Esophagus (tissue), 2 donors: ENCODE measurements around the gene HELB. TPM values are rescaled to one million over a fixed set of nuclear protein-coding genes. Genes with fewer than 3 reads are reported as not detected.

Experiments used
- H3K27ac ChIP-seq, 2 donors: one replicate each; pipeline ENCODE4 v1.5.1; 2013; ENCODE audit warnings: low read depth in 2 of 2, mild to moderate bottlenecking in 2 of 2, inconsistent platforms in 1 of 2, low read length in 1 of 2, moderate library complexity in 1 of 2
- H3K27me3 ChIP-seq, 2 donors: one replicate each; pipeline ENCODE4 v1.6.1; 2013; ENCODE audit warnings: low read length in 2 of 2, control low read depth in 1 of 2, mild to moderate bottlenecking in 1 of 2; ENCODE audit not compliant: insufficient read depth in 2 of 2, control insufficient read depth in 1 of 2
- H3K36me3 ChIP-seq, 2 donors: one replicate each; pipeline ENCODE4 v1.6.1; 2013; ENCODE audit warnings: low read length in 1 of 2; ENCODE audit not compliant: control insufficient read depth in 2 of 2, insufficient read depth in 2 of 2
- H3K4me1 ChIP-seq, 2 donors: one replicate each; pipeline ENCODE4 v1.6.1; 2013; ENCODE audit warnings: low read length in 1 of 2; ENCODE audit not compliant: control insufficient read depth in 2 of 2, insufficient read depth in 2 of 2
- H3K4me3 ChIP-seq, 2 donors: one replicate each; pipeline ENCODE4 v1.5.1; 2013; ENCODE audit warnings: low read length in 2 of 2, mild to moderate bottlenecking in 2 of 2, low read depth in 1 of 2, moderate library complexity in 1 of 2
- H3K9me3 ChIP-seq, 2 donors: one replicate each; pipeline ENCODE4 v1.6.1; 2013; ENCODE audit warnings: mild to moderate bottlenecking in 2 of 2, low read depth in 1 of 2, low read length in 1 of 2, moderate library complexity in 1 of 2; ENCODE audit not compliant: control insufficient read depth in 2 of 2, insufficient read depth in 1 of 2
- WGBS, 2 donors: extraction: QIAGEN DNeasy Blood & Tissue Kit; methylation state at CpG; one replicate each; pipeline ENCODE4 v1.1.7; 2013; 5-methylcytosine and 5-hydroxymethylcytosine counted together
- polyA plus RNA-seq, 2 donors: library from polyadenylated mRNA; stranded (reverse); fragments of 200-250 nt; gene quantifications; one replicate each; pipeline ENCODE4 v1.2.3, GENCODE V29; 2013
- donor health status: healthy with polysubstance abuse.
- donor health status: Bipolar disorder and iron deficiency.

The HELB gene
- polyA plus RNA-seq, 2 donors: 0.31 to 0.57 TPM

- no peaks in the 10 kb centered on the region for H3K36me3 ChIP-seq
- H3K27me3 ChIP-seq: no peaks in the 10 kb centered on the region
- no peak overlapping the region for H3K4me3 ChIP-seq
- H3K4me1 ChIP-seq: no peaks in the 10 kb centered on the region
- 79 to 85% methylated on average over 1 of the region's 1 CpG for WGBS, 2 donors
- H3K27ac ChIP-seq: no peak overlapping the region
- H3K9me3 ChIP-seq: no peaks in the 10 kb centered on the region
Measured at GRCh38 chr12:66273147-66273546, 29.1 kb upstream of the HELB start.

DNA sequence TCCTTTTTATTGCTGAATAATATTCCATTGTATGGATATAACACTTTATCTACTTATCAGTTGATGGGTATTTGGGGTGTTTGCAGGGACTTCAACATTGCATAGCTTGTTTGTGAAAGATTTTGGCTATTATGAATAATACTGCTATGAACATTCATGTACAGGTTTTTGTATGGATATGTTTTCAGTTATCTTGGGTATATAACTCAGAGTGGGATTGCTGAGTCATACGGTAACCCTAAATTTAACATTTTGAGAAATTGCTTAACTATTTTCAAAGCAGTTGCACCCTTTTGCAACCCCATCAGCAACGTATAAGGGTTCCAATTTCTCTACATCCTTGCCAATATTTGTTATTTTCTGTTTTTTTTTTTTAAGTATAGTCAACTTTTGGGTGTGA lies 27.3 kb upstream of the HELB start:
- Histone ChIP-seq H3K36me3 (no peaks in the 10 kb centered on the region), H3K27ac (no peak overlapping the region), H3K4me1 (no peaks in the 10 kb centered on the region), H3K27me3 (no peaks in the 10 kb centered on the region), H3K4me3 (no peak overlapping the region), H3K9me3 (no peaks in the 10 kb centered on the region)
- WGBS, 2 donors: 66 to 73% methylated on average over 2 of the region's 2 CpGs

GRCh38 chr12:66279123-66279712 lies 23.1 kb upstream of the HELB start:
- H3K36me3 ChIP-seq: no peaks in the 10 kb centered on the region
- WGBS, 2 donors: 42 to 43% methylated on average over 3 of the region's 3 CpGs
- H3K4me1 ChIP-seq: no peaks in the 10 kb centered on the region
- no peaks in the 10 kb centered on the region for H3K27me3 ChIP-seq
- H3K9me3 ChIP-seq: no peaks in the 10 kb centered on the region
- no peak overlapping the region for H3K27ac ChIP-seq
- H3K4me3 ChIP-seq: no peak overlapping the region

DNA sequence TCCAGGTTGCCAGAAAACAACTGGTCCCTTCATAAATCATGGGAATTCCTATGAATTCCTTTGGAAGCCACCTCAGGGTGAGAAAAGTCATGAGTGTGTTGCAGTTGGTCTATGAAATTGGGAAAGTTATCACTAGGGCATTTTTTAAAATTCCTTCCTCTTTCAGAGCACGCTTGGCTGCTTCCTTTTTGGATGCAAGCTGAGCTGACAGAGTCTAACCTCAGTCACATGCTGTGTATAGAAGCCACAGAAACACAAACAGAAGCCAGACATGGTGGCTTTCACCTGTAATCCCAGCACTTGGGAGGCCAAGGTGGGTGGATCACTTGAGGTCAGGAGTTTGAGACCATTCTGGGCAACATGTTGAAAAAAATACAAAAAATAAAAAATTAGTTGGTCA lies 21.7 kb upstream of the HELB start:
- no peaks in the 10 kb centered on the region for H3K9me3 ChIP-seq
- no peaks in the 10 kb centered on the region for H3K4me1 ChIP-seq
- no peaks in the 10 kb centered on the region for H3K27me3 ChIP-seq
- no peaks in the 10 kb centered on the region for H3K36me3 ChIP-seq
- no peak overlapping the region for H3K27ac ChIP-seq
- no peak overlapping the region for H3K4me3 ChIP-seq
- WGBS, 2 donors: 81 to 83% methylated on average over 1 of the region's 1 CpG

- Histone ChIP-seq H3K27ac (no peak overlapping the region), H3K9me3 (no peaks in the 10 kb centered on the region), H3K36me3 (no peaks in the 10 kb centered on the region), H3K27me3 (no peaks in the 10 kb centered on the region), H3K4me3 (no peak overlapping the region), H3K4me1 (no peaks in the 10 kb centered on the region)
- WGBS, 2 donors: 87 to 88% methylated on average over 3 of the region's 3 CpGs
Measured at GRCh38 chr12:66282244-66282643, 20.0 kb upstream of the HELB start.

GRCh38 chr12:66287275-66287674 lies 15.0 kb upstream of the HELB start:
- no peak overlapping the region for H3K4me3 ChIP-seq
- no peaks in the 10 kb centered on the region for H3K4me1 ChIP-seq
- H3K9me3 ChIP-seq: no peaks in the 10 kb centered on the region
- no peaks in the 10 kb centered on the region for H3K27me3 ChIP-seq
- 96 to 99% methylated on average over 3 of the region's 3 CpGs for WGBS, 2 donors
- no peaks in the 10 kb centered on the region for H3K36me3 ChIP-seq
- H3K27ac ChIP-seq: no peak overlapping the region

DNA sequence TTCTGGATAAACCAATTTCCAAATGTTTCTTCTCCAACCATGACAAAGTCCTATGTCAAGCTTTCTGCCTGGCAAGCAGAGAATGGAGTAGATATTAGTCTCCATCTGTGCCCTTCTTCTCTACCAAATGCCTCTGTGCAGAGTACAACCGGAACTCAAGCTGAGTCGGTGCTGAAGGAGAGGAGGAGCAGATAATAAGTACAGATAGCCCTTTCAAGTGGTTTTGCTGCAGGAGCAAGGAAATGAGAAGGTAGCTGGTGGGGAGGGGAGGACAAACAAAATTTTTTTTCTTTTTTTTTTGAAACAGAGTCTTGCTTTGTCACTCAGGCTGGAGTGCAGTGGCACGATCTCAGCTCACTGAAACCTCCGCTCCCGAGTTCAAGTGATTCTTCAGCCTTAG lies 14.2 kb upstream of the HELB start:
- Histone ChIP-seq H3K27ac (no peak overlapping the region), H3K27me3 (no peaks in the 10 kb centered on the region), H3K4me3 (no peak overlapping the region), H3K9me3 (no peaks in the 10 kb centered on the region), H3K36me3 (no peaks in the 10 kb centered on the region), H3K4me1 (no peaks in the 10 kb centered on the region)
- WGBS, 2 donors: 83 to 86% methylated on average over 5 of the region's 5 CpGs

DNA sequence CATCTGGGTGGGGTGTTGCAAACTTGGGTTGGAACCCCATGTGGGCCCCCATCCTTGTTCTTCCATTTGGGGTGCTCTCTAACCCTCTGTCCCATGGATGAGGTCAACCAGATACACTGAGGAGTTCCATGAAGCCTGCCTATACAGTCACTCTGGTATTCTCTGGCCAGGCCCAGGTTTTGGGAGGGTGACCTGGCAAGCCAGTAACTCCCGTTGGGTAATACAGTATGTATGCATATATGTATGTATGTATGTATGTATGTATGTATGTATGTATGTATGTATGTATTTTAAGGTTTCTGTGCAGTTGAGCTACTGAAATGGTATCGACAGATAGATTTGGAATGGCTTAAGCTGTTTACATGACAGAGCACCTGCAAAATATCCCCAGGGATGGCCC lies 12.8 kb upstream of the HELB start:
- H3K4me3 ChIP-seq: no peak overlapping the region
- no peaks in the 10 kb centered on the region for H3K36me3 ChIP-seq
- no peaks in the 10 kb centered on the region for H3K4me1 ChIP-seq
- no peaks in the 10 kb centered on the region for H3K9me3 ChIP-seq
- no peaks in the 10 kb centered on the region for H3K27me3 ChIP-seq
- no peak overlapping the region for H3K27ac ChIP-seq
- WGBS, 2 donors: 85 to 87% methylated on average over 2 of the region's 2 CpGs

GRCh38 chr12:66290716-66291200 lies 11.5 kb upstream of the HELB start:
- no peaks in the 10 kb centered on the region for H3K9me3 ChIP-seq
- no peak overlapping the region for H3K27ac ChIP-seq
- 61 to 71% methylated on average over 2 of the region's 2 CpGs for WGBS, 2 donors
- H3K4me3 ChIP-seq: no peak overlapping the region
- H3K36me3 ChIP-seq: no peaks in the 10 kb centered on the region
- no peaks in the 10 kb centered on the region for H3K4me1 ChIP-seq
- H3K27me3 ChIP-seq: no peaks in the 10 kb centered on the region

DNA sequence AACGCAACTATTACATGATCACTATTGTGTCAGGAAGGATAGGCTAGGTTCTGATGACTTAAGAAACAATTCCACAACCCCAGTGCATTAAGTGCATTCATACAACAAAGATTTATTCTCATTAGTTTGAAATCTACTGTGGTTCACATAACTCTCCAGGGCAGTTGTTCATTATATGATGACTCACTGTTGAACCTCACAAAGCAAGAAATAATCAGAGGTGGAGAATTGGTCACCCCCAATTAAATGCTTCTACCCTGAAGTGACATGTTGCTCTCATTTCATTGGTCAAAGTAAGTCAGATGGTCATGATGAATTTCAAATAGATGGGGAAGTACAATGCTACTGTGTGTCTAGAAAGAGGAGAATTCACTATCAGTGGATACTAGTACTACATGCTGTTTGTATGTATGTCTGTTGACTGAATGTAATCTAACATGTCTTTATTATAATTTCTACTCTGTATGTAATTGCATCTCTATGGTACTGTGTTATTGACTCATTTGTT lies 6.1 kb upstream of the HELB start:
- Histone ChIP-seq H3K9me3 (no peaks in the 10 kb centered on the region), H3K27ac (no peak overlapping the region), H3K4me3 (no peak overlapping the region), H3K36me3 (no peaks in the 10 kb centered on the region), H3K4me1 (no peaks in the 10 kb centered on the region), H3K27me3 (no peaks in the 10 kb centered on the region)
- WGBS, 2 donors: 86 to 89% methylated on average over 1 of the region's 1 CpG
